Measurements from ENCODE around the gene FANCE. TPM values are rescaled to one million over a fixed set of nuclear protein-coding genes. Genes with fewer than 3 reads are reported as not detected.

The FANCE gene
- total and polyA plus RNA-seq, 5 donors from 2014 or later: 4.8 to 6.6 (median 5.4) TPM

Other genes starting within 250 kb of the FANCE start
- gene SCUBE3, start 238.4 kb upstream of the FANCE start, total RNA-seq: not detected
- under 1 TPM in 3 of 4 donors, not detected in 1; 0.03 to 0.11 (median 0.05) TPM for gene SCUBE3, start 238.4 kb upstream of the FANCE start, polyA plus RNA-seq
- 66.6 TPM for gene ZNF76, start 192.6 kb upstream of the FANCE start, total RNA-seq
- gene ZNF76, start 192.6 kb upstream of the FANCE start, polyA plus RNA-seq: 10 to 100 TPM; 18.7 to 25.1 (median 20.5) TPM
- 247 TPM for gene DEF6, start 154.5 kb upstream of the FANCE start, total RNA-seq
- gene DEF6, start 154.5 kb upstream of the FANCE start, polyA plus RNA-seq: 100 to 1,000 TPM; 134 to 142 (median 139) TPM
- gene PPARD, start 109.8 kb upstream of the FANCE start, total RNA-seq: 37.3 TPM
- 1 to 10 TPM; 3.8 to 6.6 (median 5.1) TPM for gene PPARD, start 109.8 kb upstream of the FANCE start, polyA plus RNA-seq
- gene RPL10A, start 16.1 kb downstream of the FANCE start, total RNA-seq: 1,327 TPM
- gene RPL10A, start 16.1 kb downstream of the FANCE start, polyA plus RNA-seq: 1,000 to 10,000 TPM in 2 of 4 donors, 100 to 1,000 TPM in 2; 848 to 1,343 (median 1,026) TPM
- gene TEAD3, start 44.7 kb downstream of the FANCE start, total RNA-seq: not detected
- under 1 TPM in 3 of 4 donors, not detected in 1; 0.18 to 0.24 (median 0.20) TPM for gene TEAD3, start 44.7 kb downstream of the FANCE start, polyA plus RNA-seq
- not detected for gene TULP1, start 60.6 kb downstream of the FANCE start, total RNA-seq
- gene TULP1, start 60.6 kb downstream of the FANCE start, polyA plus RNA-seq: not detected
- 55.0 TPM for gene FKBP5, start 236.6 kb downstream of the FANCE start, total RNA-seq
- 100 to 1,000 TPM in 2 of 4 donors, 10 to 100 TPM in 2; 27.5 to 157 (median 106) TPM for gene FKBP5, start 236.6 kb downstream of the FANCE start, polyA plus RNA-seq